ENCODE data around the gene TTLL9.

The TTLL9 gene

GRCh38 chr20:31835977-31836852 lies 34.2 kb upstream of the TTLL9 start:
- peak; percentile 96 for DNase-seq (ENCODE audit: low read depth)
- 0 out of 2 replicates have a peak, but pooled peaks have one; percentile 9 for TF ChIP-seq MAX (IDR thresholded peaks at IDR 0.05; ENCODE audit: low read depth, low read length)
- no peak for TF ChIP-seq POLR2A (IDR thresholded peaks at IDR 0.05; ENCODE audit: extremely low read depth, insufficient read length)
- H3K4me3 ChIP-seq (ENCODE audit: low read depth, low read length): no peak overlapping the region

- no peak overlapping the region for H3K4me3 ChIP-seq (ENCODE audit: low read depth, low read length)
- no peak for TF ChIP-seq POLR2A (IDR thresholded peaks at IDR 0.05; ENCODE audit: extremely low read depth, insufficient read length)
- no peak for TF ChIP-seq CTCF (IDR thresholded peaks at IDR 0.05; ENCODE audit: low read depth, low read length)
- no peak for TF ChIP-seq MYC (IDR thresholded peaks at IDR 0.05; ENCODE audit: low read depth, low read length)
- no peak for TF ChIP-seq MAX (IDR thresholded peaks at IDR 0.05; ENCODE audit: low read depth, low read length)
- peak; percentile 48 for DNase-seq (ENCODE audit: low read depth)
Measured at GRCh38 chr20:31836853-31837608, 33.4 kb upstream of the TTLL9 start.

GRCh38 chr20:31837896-31838397 lies 32.5 kb upstream of the TTLL9 start:
- no peak overlapping the region for H3K4me3 ChIP-seq (ENCODE audit: low read depth, low read length)
- DNase-seq (ENCODE audit: low read depth): peak; percentile 83

GRCh38 chr20:31838646-31839292 lies 31.7 kb upstream of the TTLL9 start:
- TF ChIP-seq POLR2A (IDR thresholded peaks at IDR 0.05; ENCODE audit: extremely low read depth, insufficient read length) (no peak), MYC (IDR thresholded peaks at IDR 0.05; ENCODE audit: low read depth, low read length) (no peak), MAX (IDR thresholded peaks at IDR 0.05; ENCODE audit: low read depth, low read length) (no peak), CTCF (IDR thresholded peaks at IDR 0.05; ENCODE audit: low read depth, low read length) (no peak)
- H3K4me3 ChIP-seq (ENCODE audit: low read depth, low read length): no peak overlapping the region
- DNase-seq (ENCODE audit: low read depth): peak; percentile 74

More at GRCh38 chr20:31837896-31838397, 32.5 kb upstream of the TTLL9 start:
- no peak for TF ChIP-seq POLR2A (IDR thresholded peaks at IDR 0.05; ENCODE audit: extremely low read depth, insufficient read length)
- TF ChIP-seq MYC (IDR thresholded peaks at IDR 0.05; ENCODE audit: low read depth, low read length): no peak
- no peak for TF ChIP-seq MAX (IDR thresholded peaks at IDR 0.05; ENCODE audit: low read depth, low read length)
- no peak for TF ChIP-seq CTCF (IDR thresholded peaks at IDR 0.05; ENCODE audit: low read depth, low read length)

GRCh38 chr20:31839782-31840487 lies 30.5 kb upstream of the TTLL9 start:
- TF ChIP-seq CTCF (IDR thresholded peaks at IDR 0.05; ENCODE audit: low read depth, low read length) (no peak), MYC (IDR thresholded peaks at IDR 0.05; ENCODE audit: low read depth, low read length) (no peak), MAX (IDR thresholded peaks at IDR 0.05; ENCODE audit: low read depth, low read length) (no peak), POLR2A (IDR thresholded peaks at IDR 0.05; ENCODE audit: extremely low read depth, insufficient read length) (no peak)
- H3K4me3 ChIP-seq (ENCODE audit: low read depth, low read length): no peak overlapping the region
- no peak for DNase-seq (ENCODE audit: low read depth)

All from NB4 (cell line).